DND-41 (cell line): ENCODE data around the gene IL17F.

Experiments used
- ATAC-seq: fragments of 200-7000 bp; cut with Tn5 transposase; 3 replicates; pipeline ENCODE4 v1.9.1; 2021; ENCODE audit warnings: low read depth; ENCODE audit not compliant: insufficient read depth
- DNase-seq: peaks from one replicate; pipeline ENCODE4 v3.0.0-alpha.2; 2020
- H2AFZ ChIP-seq: 2 replicates; pipeline ENCODE4 v1.6.0; 2012; ENCODE audit warnings: low read depth, low read length
- H3K27ac ChIP-seq: 2 replicates; pipeline ENCODE4 v1.5.1; 2012; ENCODE audit warnings: low read length, inconsistent platforms
- H3K27me3 ChIP-seq: fragments of 200-600 bp; sonication (generic); 2 replicates; pipeline ENCODE4 v1.6.0; 2012; ENCODE audit warnings: low read length, mild to moderate bottlenecking, inconsistent platforms; ENCODE audit not compliant: insufficient read depth, poor library complexity
- H3K36me3 ChIP-seq: 2 replicates; pipeline ENCODE4 v1.5.1; 2012; ENCODE audit warnings: low read length, inconsistent platforms; ENCODE audit not compliant: insufficient read depth
- H3K4me1 ChIP-seq: 2 replicates; pipeline ENCODE4 v1.5.1; 2012; ENCODE audit warnings: mild to moderate bottlenecking, low read length; ENCODE audit not compliant: insufficient read depth
- H3K4me2 ChIP-seq: 2 replicates; pipeline ENCODE4 v1.6.0; 2012; ENCODE audit warnings: mild to moderate bottlenecking, moderate library complexity, low read length, inconsistent platforms; ENCODE audit not compliant: insufficient read depth
- H3K4me3 ChIP-seq, 2 experiments: fragments of 200-600 bp in 1 of 2; shearing (Covaris generic) in 1 of 2; 2 replicates each; pipeline ENCODE4 v1.5.1; 2012 to 2016; ENCODE audit warnings: inconsistent platforms in 2 of 2, low read length in 2 of 2, mild to moderate bottlenecking in 2 of 2, low read depth in 1 of 2, moderate library complexity in 1 of 2
- H3K79me2 ChIP-seq: 2 replicates; pipeline ENCODE4 v1.6.0; 2012; ENCODE audit warnings: low read length, inconsistent platforms; ENCODE audit not compliant: insufficient read depth
- H3K9ac ChIP-seq: 2 replicates; pipeline ENCODE4 v1.6.0; 2012; ENCODE audit warnings: low read depth, mild to moderate bottlenecking, inconsistent platforms, low read length, moderate library complexity
- H3K9me3 ChIP-seq: 2 replicates; pipeline ENCODE4 v1.5.1; 2012; ENCODE audit warnings: low read length, moderate library complexity, mild to moderate bottlenecking, inconsistent platforms; ENCODE audit not compliant: insufficient read depth, severe bottlenecking
- H4K20me1 ChIP-seq: 2 replicates; pipeline ENCODE4 v1.6.0; 2012; ENCODE audit warnings: low read length; ENCODE audit not compliant: insufficient read depth
- CTCF ChIP-seq: IDR thresholded peaks from 2 replicates; pipeline ENCODE4 v1.5.1; 2012; ENCODE audit warnings: borderline replicate concordance, low read length, moderate library complexity, mild to moderate bottlenecking; ENCODE audit not compliant: poor library complexity, severe bottlenecking; ENCODE audit errors: extremely low read depth
- EZH2 ChIP-seq: IDR thresholded peaks from 3 replicates; pipeline ENCODE4 v1.6.1; 2012; ENCODE audit warnings: borderline replicate concordance, low read depth, mild to moderate bottlenecking, moderate library complexity, low read length, inconsistent platforms; ENCODE audit not compliant: severe bottlenecking

Gene IL17F

GRCh38 chr6:52284131-52284459, 39.8 kb upstream of the IL17F start:
- peak; percentile 61 for DNase-seq
- Histone ChIP-seq H4K20me1 (peaks cover 39% of the 10 kb centered on the region), H3K9me3 (no peaks in the 10 kb centered on the region), H3K4me3 (peak overlapping the region; percentile 79 to 92), H3K27ac (peak overlapping the region; percentile 74), H3K9ac (peak overlapping the region; percentile 71), H3K27me3 (no peaks in the 10 kb centered on the region), H3K79me2 (peaks cover 61% of the 10 kb centered on the region), H3K4me1 (peaks cover 71% of the 10 kb centered on the region), H3K4me2 (peak overlapping the region; percentile 74), H3K36me3 (peaks cover 49% of the 10 kb centered on the region), H2AFZ (peak overlapping the region; percentile 70)
- TF ChIP-seq EZH2 (no peak), CTCF (no peak)
- no peak for ATAC-seq

- Histone ChIP-seq H3K27me3 (no peaks in the 10 kb centered on the region), H3K9me3 (no peaks in the 10 kb centered on the region), H3K4me1 (peaks cover 80% of the 10 kb centered on the region), H4K20me1 (peaks cover 48% of the 10 kb centered on the region), H3K79me2 (peaks cover 70% of the 10 kb centered on the region), H3K36me3 (peaks cover 58% of the 10 kb centered on the region), H2AFZ (no peak overlapping the region), H3K4me3 (peak overlapping the region; percentile 79 to 92; a peak in 3 of 4 replicates), H3K4me2 (peak overlapping the region; percentile 74), H3K27ac (peak overlapping the region; percentile 74), H3K9ac (peak overlapping the region; percentile 71)
- DNase-seq (no peak), ATAC-seq (no peak)
- TF ChIP-seq CTCF (no peak), EZH2 (no peak)
Measured at GRCh38 chr6:52283111-52283510, 38.8 kb upstream of the IL17F start.

GRCh38 chr6:52276130-52276529, 31.8 kb upstream of the IL17F start:
- ATAC-seq (no peak), DNase-seq (no peak)
- peaks cover 42% of the 10 kb centered on the region for H3K4me1 ChIP-seq
- H3K36me3 ChIP-seq: peaks cover 100% of the 10 kb centered on the region
- H2AFZ ChIP-seq: no peak overlapping the region
- no peak overlapping the region for H3K4me3 ChIP-seq
- no peak for TF ChIP-seq EZH2
- TF ChIP-seq CTCF: no peak
- H3K27me3 ChIP-seq: no peaks in the 10 kb centered on the region
- peaks cover 66% of the 10 kb centered on the region for H4K20me1 ChIP-seq
- H3K9ac ChIP-seq: no peak overlapping the region
- peak overlapping the region; percentile 21; the same call in 1 of the 2 replicates for H3K4me2 ChIP-seq
- H3K9me3 ChIP-seq: no peaks in the 10 kb centered on the region
- peaks cover 86% of the 10 kb centered on the region for H3K79me2 ChIP-seq
- H3K27ac ChIP-seq: no peak overlapping the region
